Endothelial cell of umbilical vein (primary cell): ENCODE measurements around the gene VPS33B. TPM values are rescaled to one million over a fixed set of nuclear protein-coding genes. Genes with fewer than 3 reads are reported as not detected.

ENCODE experiments used
- BruUV-seq: library from RNA; stranded (reverse); fragments of 400-500 nt; replicated peaks from 2 replicates; lab custom pipeline; 2021; lab: Mats Ljungman, UMichigan
- CTCF ChIA-PET: fragments of 300-600, 350-600 bp; sonication (Branson Sonifier 250); formaldehyde crosslinking; loops from one replicate; lab custom pipeline; 2021; ENCODE audit warnings: antibody characterized with exemption, inconsistent platforms; lab: Charles Lee
- POLR2A ChIA-PET: fragments of 300-600, 350-600 bp; sonication (Branson Sonifier 250); formaldehyde crosslinking; loops from one replicate; lab custom pipeline; 2021; ENCODE audit warnings: antibody characterized with exemption, inconsistent platforms; lab: Charles Lee
- DNase-seq: peaks from one replicate; pipeline ENCODE4 v3.0.0-alpha.2; 2011; ENCODE audit warnings: low read depth, low spot score
- FAIRE-seq: peaks from 2 replicates; lab custom pipeline; 2011; peaks lifted over from hg19 to GRCh38; lab: Jason Lieb, UNC
- H2AFZ ChIP-seq: 2 replicates; pipeline ENCODE4 v1.6.0; 2012; ENCODE audit warnings: low read depth, low read length, control low read depth, inconsistent platforms
- H3K27ac ChIP-seq: 2 replicates; pipeline ENCODE4 v1.5.1; 2011; ENCODE audit warnings: low read depth, mild to moderate bottlenecking, control low read depth, low read length, moderate library complexity; ENCODE audit not compliant: insufficient read depth
- H3K27me3 ChIP-seq, 2 experiments: 2 replicates each; pipeline versions ENCODE4 v1.6.0 to v1.6.1; 2011; ENCODE audit warnings: low read length in 2 of 2, mixed read lengths in 1 of 2; ENCODE audit not compliant: control insufficient read depth in 2 of 2, insufficient read depth in 2 of 2
- H3K36me3 ChIP-seq, 2 experiments: 2 replicates in 1 of 2; 3 replicates in 1 of 2; pipeline ENCODE4 v1.5.1; 2011; ENCODE audit warnings: low read length in 2 of 2, mild to moderate bottlenecking in 1 of 2, moderate library complexity in 1 of 2; ENCODE audit not compliant: control insufficient read depth in 2 of 2, insufficient read depth in 2 of 2; ENCODE audit errors: extremely low read depth in 1 of 2
- H3K4me1 ChIP-seq: 3 replicates; pipeline ENCODE4 v1.5.1; 2011; ENCODE audit warnings: mild to moderate bottlenecking, low read length; ENCODE audit not compliant: control insufficient read depth, insufficient read depth; ENCODE audit errors: extremely low read depth
- H3K4me2 ChIP-seq: 2 replicates; pipeline ENCODE4 v1.6.1; 2011; ENCODE audit warnings: low read length, control low read depth, mixed read lengths; ENCODE audit not compliant: insufficient read depth
- H3K4me3 ChIP-seq, 3 experiments: fragments of 200-600 bp in 1 of 3; sonication (generic), shearing (Covaris generic) in 1 of 3; replicated peaks in 1 of 3; 2 replicates each; pipeline ENCODE4 v1.5.1; 2011 to 2016; ENCODE audit warnings: control low read depth in 3 of 3, low read length in 3 of 3, mild to moderate bottlenecking in 2 of 3, inconsistent platforms in 1 of 3, low read depth in 1 of 3, moderate library complexity in 1 of 3; ENCODE audit not compliant: insufficient read depth in 1 of 3
- H3K79me2 ChIP-seq: 2 replicates; pipeline ENCODE4 v1.6.0; 2012; ENCODE audit warnings: low read length, inconsistent platforms; ENCODE audit not compliant: control insufficient read depth, insufficient read depth
- H3K9ac ChIP-seq: replicated peaks from 2 replicates; pipeline ENCODE3; 2011; ENCODE audit warnings: low read length, control low read depth; ENCODE audit not compliant: insufficient read depth; ENCODE audit errors: extremely low read depth
- H3K9me1 ChIP-seq: replicated peaks from 3 replicates; pipeline ENCODE4 v1.6.0; 2011; ENCODE audit warnings: mild to moderate bottlenecking, low read length; ENCODE audit not compliant: control insufficient read depth, insufficient read depth; ENCODE audit errors: extremely low read depth
- H3K9me3 ChIP-seq: replicated peaks from 2 replicates; pipeline ENCODE4 v1.5.1; 2012; ENCODE audit warnings: low read length, inconsistent platforms; ENCODE audit not compliant: control insufficient read depth, insufficient read depth
- H4K20me1 ChIP-seq: replicated peaks from 2 replicates; pipeline ENCODE3; 2011; ENCODE audit warnings: mild to moderate bottlenecking, low read length; ENCODE audit not compliant: control insufficient read depth, insufficient read depth; ENCODE audit errors: extremely low read depth
- CTCF ChIP-seq, 2 donors: IDR thresholded peaks; 1 replicate in 1 of 2; 2 replicates in 1 of 2; pipeline ENCODE4 v1.5.1; 2011; ENCODE audit warnings: low read length in 2 of 2, mild to moderate bottlenecking in 2 of 2, moderate library complexity in 2 of 2, control low read depth in 1 of 2, inconsistent platforms in 1 of 2, low read depth in 1 of 2; ENCODE audit not compliant: insufficient read depth in 1 of 2; ENCODE audit errors: extremely low read depth in 1 of 2
- EZH2 ChIP-seq: IDR thresholded peaks from 2 replicates; pipeline ENCODE4 v1.6.1; 2012; ENCODE audit warnings: borderline replicate concordance, low read depth, mild to moderate bottlenecking, moderate library complexity, low read length, inconsistent platforms; ENCODE audit not compliant: severe bottlenecking
- FOS ChIP-seq: IDR thresholded peaks from 2 replicates; pipeline ENCODE4 v1.6.1; 2011; ENCODE audit warnings: mild to moderate bottlenecking, low read length, moderate library complexity, borderline replicate concordance; ENCODE audit not compliant: insufficient read depth
- GATA2 ChIP-seq: IDR thresholded peaks from 2 replicates; pipeline ENCODE4 v1.7.0; 2011; ENCODE audit warnings: low read depth, mild to moderate bottlenecking, moderate library complexity, mixed read lengths, low read length; ENCODE audit not compliant: insufficient read length, insufficient read depth
- JUN ChIP-seq: IDR thresholded peaks from 2 replicates; pipeline ENCODE4 v1.6.1; 2011; ENCODE audit warnings: borderline replicate concordance, low read depth; ENCODE audit not compliant: insufficient read length, insufficient read depth
- MYC ChIP-seq: IDR thresholded peaks from one replicate; pipeline ENCODE4 v1.6.1; 2011; ENCODE audit warnings: mild to moderate bottlenecking, low read depth, low read length
- POLR2A ChIP-seq: IDR thresholded peaks from 2 replicates; pipeline ENCODE4 v1.6.1; 2012; ENCODE audit warnings: low read depth, mild to moderate bottlenecking, control low read depth, low read length
- POLR2AphosphoS5 ChIP-seq: IDR thresholded peaks from 2 replicates; pipeline ENCODE4 v1.6.1; 2012; ENCODE audit warnings: low read depth, mild to moderate bottlenecking, control low read depth, low read length, moderate library complexity; ENCODE audit not compliant: insufficient read depth
- dilution Hi-C: fragments of 300-500 bp; cut with MboI; formaldehyde crosslinking; loops from one replicate; pipeline ENCODE4 v1.15.0; 2019; ENCODE audit warnings: low sequenced_read_pairs; ENCODE audit not compliant: extremely low pct_ligation_motif_present
- intact Hi-C: fragments of 100-400 bp; cut with micrococcal nuclease; formaldehyde crosslinking; loops from one replicate; pipeline ENCODE4 v1.10.0; 2022
- polyA plus RNA-seq, 4 experiments: library from polyadenylated mRNA; depleted of rRNA in 3 of 4; stranded (reverse) in 3 of 4; unstranded in 1 of 4; fragments of >200 nt; gene quantifications; 2 replicates each; pipeline versions ENCODE4 v1.2.1 to v1.2.3, GENCODE V29; 2011 to 2012; ENCODE audit warnings: missing spikeins in 1 of 4
- total RNA-seq: library from RNA; stranded (reverse); gene quantifications from 2 replicates; pipeline ENCODE4 v1.2.3, GENCODE V29; 2021
- TF ChIP-seq, protein P1 (sequence below): IDR thresholded peaks from 2 replicates; pipeline ENCODE4 v1.6.1; 2011; ENCODE audit not compliant: insufficient read depth, insufficient read length

Gene VPS33B
- total and polyA plus RNA-seq, 2 donors (not counting 3 experiments of a cell fraction or from before 2014, with no cell fraction given) = 11.8 to 14.2 TPM

DNA sequence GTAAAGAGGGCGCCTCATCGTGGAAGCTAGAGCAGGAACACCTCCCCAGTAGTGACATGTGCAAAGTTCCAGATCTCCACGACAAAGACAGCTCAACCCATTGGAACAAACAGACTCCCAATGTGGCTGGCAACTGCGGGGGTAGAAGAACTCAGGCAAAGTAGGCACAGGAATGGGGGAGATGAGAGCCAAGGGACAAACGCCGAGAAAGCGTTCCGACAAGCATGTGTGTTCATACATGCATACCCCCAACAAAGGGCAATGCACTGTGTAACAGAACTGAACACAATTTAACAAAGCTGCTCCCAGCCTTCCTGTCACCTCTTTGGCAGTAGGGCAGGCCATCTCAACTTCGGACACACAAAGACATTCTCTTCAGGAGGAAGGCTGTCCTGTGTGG lies 56.1 kb downstream of the VPS33B start:
- ChIA-PET POLR2A (no interaction called here), CTCF (interaction anchor here (0.8 to 3.5 kb wide), 2 partner anchors 9 to 84 kb away, joined by 3 to 29 read pairs; no protein-coding TSS in a partner anchor)
- Histone ChIP-seq H3K27ac (no peak overlapping the region), H3K4me1 (no peaks in the 10 kb centered on the region), H3K36me3 (peaks cover 7 to 34% of the 10 kb centered on the region in 2 experiments), H3K9ac (no peak overlapping the region), H3K27me3 (no peaks in the 10 kb centered on the region), H3K9me3 (no peaks in the 10 kb centered on the region), H3K79me2 (no peaks in the 10 kb centered on the region), H3K4me2 (no peak overlapping the region), H3K4me3 (no peak overlapping the region), H3K9me1 (no peaks in the 10 kb centered on the region), H4K20me1 (no peaks in the 10 kb centered on the region), H2AFZ (no peak overlapping the region)
- dilution Hi-C loops = no loop called here
- BruUV-seq = TSS peak; percentile 68
- DNase-seq (no peak), FAIRE-seq (no peak)
- TF ChIP-seq, protein P1, sequence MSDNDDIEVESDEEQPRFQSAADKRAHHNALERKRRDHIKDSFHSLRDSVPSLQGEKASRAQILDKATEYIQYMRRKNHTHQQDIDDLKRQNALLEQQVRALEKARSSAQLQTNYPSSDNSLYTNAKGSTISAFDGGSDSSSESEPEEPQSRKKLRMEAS = no peak
- intact Hi-C loops = no loop called here

- Histone ChIP-seq H3K27ac (no peak overlapping the region), H3K9ac (no peak overlapping the region), H3K36me3 (peaks cover 3 to 13% of the 10 kb centered on the region in 2 experiments), H2AFZ (no peak overlapping the region), H3K79me2 (peaks cover 3% of the 10 kb centered on the region), H3K27me3 (no peaks in the 10 kb centered on the region), H4K20me1 (no peaks in the 10 kb centered on the region), H3K9me1 (no peaks in the 10 kb centered on the region), H3K4me2 (no peak overlapping the region), H3K4me3 (no peak overlapping the region), H3K4me1 (peaks cover 3% of the 10 kb centered on the region), H3K9me3 (no peaks in the 10 kb centered on the region)
- CTCF ChIA-PET = no interaction called here
- TF ChIP-seq EZH2 (no peak), POLR2AphosphoS5 (no peak), FOS (no peak), CTCF (IDR thresholded peaks at IDR 0.05; ENCODE audit: extremely low read depth in 1 of 2, insufficient read depth in 1 of 2, low read depth in 1 of 2, low read length in 2 of 2) (no peak), POLR2A (no peak), JUN (no peak), MYC (no peak), GATA2 (no peak)
- TF ChIP-seq, protein P1 = no peak
- dilution Hi-C loops (no loop called here), intact Hi-C loops (no loop called here)
- DNase-seq (no peak), FAIRE-seq (peak; percentile 44)
- POLR2A ChIA-PET = no interaction called here
- no TSS peak for BruUV-seq
Observed at GRCh38 chr15:90962021-90962420, 60.4 kb downstream of the VPS33B start.
